Heart left ventricle (tissue), 13 donors: ENCODE results near the gene SMTNL2.

Experiments used
- POLR2A ChIP-seq, 2 donors: fragments of 450-650 bp; IDR thresholded peaks; one replicate each; pipeline ENCODE4 v1.6.1; 2017; ENCODE audit warnings: antibody characterized with exemption in 2 of 2, mild to moderate bottlenecking in 2 of 2, moderate library complexity in 2 of 2
- TF ChIP-seq, protein P1 (sequence below), 12 donors: fragments of 200-600 bp; sonication (generic) in 4 of 12; IDR thresholded peaks; one replicate each; pipeline versions ENCODE4 v1.5.0 to v1.8.0; 2018 to 2022; ENCODE audit warnings: antibody characterized with exemption in 12 of 12, mild to moderate bottlenecking in 5 of 12
- donor health status: ischemic (EF 13 %, LVEDD 7.1; RV severe dilation, severe dysfunction).
- donor health status: DM: no; HTN: yes; CAD: no.
- donor health status: DM: no; HTN: no; CAD: no.
- donor health status: ischemic (EF 25% LVEDD 6.9; RV normal size, moderate dysfunction).
- donor health status: ischemic (EF 25% LVEDD 5.7; RV mildly dilated, moderate dysfunction).
- donor health status: ischemic (EF 35%, LVEDD 5.7; RV mildly dilated, moderate dysfunction).
- donor health status: nonischemic (EF 11% LVEDD 7.7; RV severe dilation, severe dysfunction).
- donor health status: DM: yes; HTN: yes; CAD: no.
- donor health status: PGD.
- donor health status: ischemic (EF 29% LVEDD 5.4; RV normal size, mild dysfunction).
- donor health status: nonischemic (EF 23%, LVEDD 6.1; RV moderate dilation, normal function).

- no peak for TF ChIP-seq POLR2A (IDR thresholded peaks at IDR 0.05)
- TF ChIP-seq, protein P1, sequence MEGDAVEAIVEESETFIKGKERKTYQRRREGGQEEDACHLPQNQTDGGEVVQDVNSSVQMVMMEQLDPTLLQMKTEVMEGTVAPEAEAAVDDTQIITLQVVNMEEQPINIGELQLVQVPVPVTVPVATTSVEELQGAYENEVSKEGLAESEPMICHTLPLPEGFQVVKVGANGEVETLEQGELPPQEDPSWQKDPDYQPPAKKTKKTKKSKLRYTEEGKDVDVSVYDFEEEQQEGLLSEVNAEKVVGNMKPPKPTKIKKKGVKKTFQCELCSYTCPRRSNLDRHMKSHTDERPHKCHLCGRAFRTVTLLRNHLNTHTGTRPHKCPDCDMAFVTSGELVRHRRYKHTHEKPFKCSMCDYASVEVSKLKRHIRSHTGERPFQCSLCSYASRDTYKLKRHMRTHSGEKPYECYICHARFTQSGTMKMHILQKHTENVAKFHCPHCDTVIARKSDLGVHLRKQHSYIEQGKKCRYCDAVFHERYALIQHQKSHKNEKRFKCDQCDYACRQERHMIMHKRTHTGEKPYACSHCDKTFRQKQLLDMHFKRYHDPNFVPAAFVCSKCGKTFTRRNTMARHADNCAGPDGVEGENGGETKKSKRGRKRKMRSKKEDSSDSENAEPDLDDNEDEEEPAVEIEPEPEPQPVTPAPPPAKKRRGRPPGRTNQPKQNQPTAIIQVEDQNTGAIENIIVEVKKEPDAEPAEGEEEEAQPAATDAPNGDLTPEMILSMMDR (IDR thresholded peaks at IDR 0.05), result no peak
Measured at GRCh38 chr17:4587803-4588202, 3.5 kb downstream of the SMTNL2 start.
